ENCODE data around the gene PIGW.

GRCh38 chr17:36514856-36515255 lies 19.9 kb upstream of the PIGW start:
- no peak for TF ChIP-seq CTCF (IDR thresholded peaks at IDR 0.05 in 2 of 3, conservative IDR thresholded peaks at IDR 0.05 in 1 of 3; ENCODE audit: control insufficient read depth in 2 of 3, extremely low read depth in 1 of 3, insufficient read depth in 1 of 3, low read depth in 3 of 3, low read length in 3 of 3)
- no peak for TF ChIP-seq ATF7 (IDR thresholded peaks at IDR 0.05; ENCODE audit: low read depth)
- no peak for TF ChIP-seq POLR2A (IDR thresholded peaks at IDR 0.05; ENCODE audit: low read depth, low read length)
- no peak for TF ChIP-seq CREM (IDR thresholded peaks at IDR 0.05; ENCODE audit: low read depth)
- no peak for TF ChIP-seq TAF1 (IDR thresholded peaks at IDR 0.05; ENCODE audit: borderline replicate concordance, low read depth, low read length)
- TF ChIP-seq, protein P1, sequence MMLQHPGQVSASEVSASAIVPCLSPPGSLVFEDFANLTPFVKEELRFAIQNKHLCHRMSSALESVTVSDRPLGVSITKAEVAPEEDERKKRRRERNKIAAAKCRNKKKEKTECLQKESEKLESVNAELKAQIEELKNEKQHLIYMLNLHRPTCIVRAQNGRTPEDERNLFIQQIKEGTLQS (IDR thresholded peaks at IDR 0.05; ENCODE audit: borderline replicate concordance, extremely low read depth, low read depth, low read length): no peak
